Testis (tissue), 2 donors: ENCODE results near the gene CCNE1.

Experiments
- CTCF ChIP-seq, 3 experiments: fragments of 450-650 bp in 2 of 3; fragments of 200-600 bp in 1 of 3; sonication (generic) in 1 of 3; IDR thresholded peaks; one replicate each; pipeline ENCODE4 v1.5.1; 2016 to 2019; ENCODE audit warnings: antibody characterized with exemption in 3 of 3, mild to moderate bottlenecking in 2 of 3, moderate library complexity in 1 of 3
- POLR2A ChIP-seq: fragments of 450-650 bp; IDR thresholded peaks from one replicate; pipeline ENCODE4 v1.6.1; 2017; ENCODE audit warnings: antibody characterized with exemption, mild to moderate bottlenecking, moderate library complexity

- TF ChIP-seq POLR2A = no peak
- TF ChIP-seq CTCF (IDR thresholded peaks at IDR 0.05) = no peak
Observed at GRCh38 chr19:29764361-29764760, 47.4 kb upstream of the CCNE1 start.
